Testis (tissue), 2 donors: ENCODE measurements around the gene FAF1.

Source experiments
- POLR2A ChIP-seq: fragments of 450-650 bp; IDR thresholded peaks from one replicate; pipeline ENCODE4 v1.6.1; 2017; ENCODE audit warnings: antibody characterized with exemption, mild to moderate bottlenecking, moderate library complexity
- TF ChIP-seq, protein P1 (sequence below), 3 experiments: fragments of 450-650 bp in 2 of 3; fragments of 200-600 bp in 1 of 3; sonication (generic) in 1 of 3; IDR thresholded peaks; one replicate each; pipeline ENCODE4 v1.5.1; 2016 to 2019; ENCODE audit warnings: antibody characterized with exemption in 3 of 3, mild to moderate bottlenecking in 2 of 3, moderate library complexity in 1 of 3

DNA sequence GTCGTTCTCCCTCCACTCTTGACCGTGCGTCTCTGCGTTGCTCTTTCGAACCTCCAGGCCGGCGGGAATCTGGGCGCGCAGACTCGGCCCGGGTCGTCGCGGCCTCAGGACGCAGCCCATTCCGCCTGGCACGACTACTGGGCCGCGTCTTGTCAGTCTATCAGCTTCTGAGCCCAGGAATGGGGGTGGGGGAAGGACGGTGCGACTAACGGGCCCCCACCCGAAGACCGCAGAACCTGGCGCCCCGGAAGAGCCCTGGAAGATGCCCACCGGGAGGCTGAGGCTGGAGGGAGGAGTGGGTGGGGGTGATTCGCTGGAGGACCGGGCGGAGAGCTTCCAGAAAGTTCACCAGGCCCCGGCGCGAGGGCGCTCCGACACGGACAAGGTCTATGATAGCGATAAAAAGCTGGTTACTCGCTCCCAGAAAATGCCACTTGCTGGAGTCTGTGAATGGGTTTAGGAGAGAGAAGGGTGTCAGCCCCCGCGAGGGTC is 535.1 kb downstream of the FAF1 start:
- TF ChIP-seq, protein P1, sequence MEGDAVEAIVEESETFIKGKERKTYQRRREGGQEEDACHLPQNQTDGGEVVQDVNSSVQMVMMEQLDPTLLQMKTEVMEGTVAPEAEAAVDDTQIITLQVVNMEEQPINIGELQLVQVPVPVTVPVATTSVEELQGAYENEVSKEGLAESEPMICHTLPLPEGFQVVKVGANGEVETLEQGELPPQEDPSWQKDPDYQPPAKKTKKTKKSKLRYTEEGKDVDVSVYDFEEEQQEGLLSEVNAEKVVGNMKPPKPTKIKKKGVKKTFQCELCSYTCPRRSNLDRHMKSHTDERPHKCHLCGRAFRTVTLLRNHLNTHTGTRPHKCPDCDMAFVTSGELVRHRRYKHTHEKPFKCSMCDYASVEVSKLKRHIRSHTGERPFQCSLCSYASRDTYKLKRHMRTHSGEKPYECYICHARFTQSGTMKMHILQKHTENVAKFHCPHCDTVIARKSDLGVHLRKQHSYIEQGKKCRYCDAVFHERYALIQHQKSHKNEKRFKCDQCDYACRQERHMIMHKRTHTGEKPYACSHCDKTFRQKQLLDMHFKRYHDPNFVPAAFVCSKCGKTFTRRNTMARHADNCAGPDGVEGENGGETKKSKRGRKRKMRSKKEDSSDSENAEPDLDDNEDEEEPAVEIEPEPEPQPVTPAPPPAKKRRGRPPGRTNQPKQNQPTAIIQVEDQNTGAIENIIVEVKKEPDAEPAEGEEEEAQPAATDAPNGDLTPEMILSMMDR (IDR thresholded peaks at IDR 0.05): no peak
- no peak for TF ChIP-seq POLR2A
